NT2/D1 (cell line): ENCODE data around the gene NKD1.

ENCODE experiments used
- SUZ12 ChIP-seq: IDR thresholded peaks from 2 replicates; pipeline ENCODE4 v1.6.1; 2011; ENCODE audit not compliant: insufficient read length, insufficient read depth; ENCODE audit errors: extremely low read depth
- YY1 ChIP-seq: IDR thresholded peaks from 2 replicates; pipeline ENCODE4 v1.6.1; 2011; ENCODE audit not compliant: insufficient read length, insufficient read depth
- ZNF274 ChIP-seq: IDR thresholded peaks from 2 replicates; pipeline ENCODE4 v1.6.1; 2011; ENCODE audit warnings: mild to moderate bottlenecking, low read depth, low read length

GRCh38 chr16:50680556-50680893, 132.3 kb downstream of the NKD1 start:
- TF ChIP-seq SUZ12 = no peak
- TF ChIP-seq YY1 = no peak
- no peak for TF ChIP-seq ZNF274
